ENCODE measurements around the gene SENP5.

The SENP5 gene

DNA sequence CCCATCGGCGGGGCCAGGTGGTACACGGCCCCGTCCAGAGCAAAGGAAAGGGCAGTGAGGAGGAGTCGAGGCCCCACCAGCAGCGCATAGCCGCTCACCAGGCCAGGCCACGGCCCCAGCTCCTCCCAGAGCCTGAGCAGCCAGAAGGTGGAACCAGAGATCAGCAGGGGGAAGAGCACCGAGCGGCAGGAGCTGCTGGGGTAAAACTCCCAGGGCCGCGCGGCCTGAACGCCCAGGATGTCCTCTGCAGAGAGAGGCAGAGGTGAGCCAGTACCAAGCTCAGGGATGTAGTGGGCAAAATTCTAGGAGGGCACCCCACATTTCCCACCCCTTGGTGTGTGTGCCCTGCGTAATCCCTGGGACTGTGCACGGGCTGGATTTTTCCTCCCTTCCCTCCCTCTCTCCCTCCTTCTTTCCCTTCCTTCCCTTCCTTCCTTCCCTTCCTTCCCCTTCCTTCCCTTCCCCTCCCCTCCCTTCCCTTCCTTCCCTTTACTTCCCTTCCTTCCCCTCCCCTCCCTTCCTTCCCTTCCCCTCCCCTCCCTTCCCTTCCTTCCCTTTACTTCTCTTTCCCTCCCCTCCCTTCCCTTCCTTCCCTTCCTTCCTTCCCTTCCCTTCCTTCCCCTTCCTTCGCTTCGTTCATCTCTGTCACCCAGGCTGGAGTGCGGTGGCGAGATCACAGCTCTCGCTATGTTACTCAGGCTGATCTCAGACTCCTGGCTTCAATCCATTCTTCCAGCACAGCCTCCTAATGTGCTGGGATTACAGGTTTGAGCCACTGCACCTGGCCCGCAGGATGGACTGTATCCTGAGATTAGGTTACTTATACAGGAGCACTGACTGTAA lies 80.9 kb downstream of the SENP5 start:
- H3K9ac ChIP-seq (ENCODE audit: low read length): no peak overlapping the region
- H3K4me1 ChIP-seq (ENCODE audit: control insufficient read depth, insufficient read depth, low read length): peaks cover 2% of the 10 kb centered on the region
- H3K9me3 ChIP-seq (ENCODE audit: control insufficient read depth, low read length): no peaks in the 10 kb centered on the region
- H3K36me3 ChIP-seq (ENCODE audit: control insufficient read depth, insufficient read depth, low read length): no peaks in the 10 kb centered on the region
- no peaks in the 10 kb centered on the region for H3K27me3 ChIP-seq (ENCODE audit: control insufficient read depth, insufficient read depth, low read length)
- H3K4me3 ChIP-seq (ENCODE audit: low read length): no peak overlapping the region

DNA sequence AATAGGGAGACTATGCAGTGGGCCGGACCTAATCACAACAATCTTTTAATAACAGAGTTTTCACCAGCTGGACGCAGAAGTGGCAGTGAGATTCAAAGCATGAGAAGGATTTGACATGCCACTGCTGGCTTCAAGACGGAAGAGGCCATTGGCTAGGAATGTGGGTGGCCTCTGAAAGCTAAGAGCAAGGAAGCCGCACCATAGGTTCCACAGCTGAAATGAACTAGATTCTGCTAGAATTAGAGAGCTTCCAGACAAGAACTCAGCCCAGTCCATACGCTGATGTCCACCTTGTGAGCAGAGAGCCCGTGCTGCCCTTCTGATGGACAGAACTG lies 81.5 kb downstream of the SENP5 start:
- Histone ChIP-seq H3K9ac (ENCODE audit: low read length) (no peak overlapping the region), H3K4me1 (ENCODE audit: control insufficient read depth, insufficient read depth, low read length) (no peaks in the 10 kb centered on the region), H3K4me3 (ENCODE audit: low read length) (no peak overlapping the region), H3K9me3 (ENCODE audit: control insufficient read depth, low read length) (no peaks in the 10 kb centered on the region), H3K27me3 (ENCODE audit: control insufficient read depth, insufficient read depth, low read length) (no peaks in the 10 kb centered on the region), H3K36me3 (ENCODE audit: control insufficient read depth, insufficient read depth, low read length) (no peaks in the 10 kb centered on the region)

DNA sequence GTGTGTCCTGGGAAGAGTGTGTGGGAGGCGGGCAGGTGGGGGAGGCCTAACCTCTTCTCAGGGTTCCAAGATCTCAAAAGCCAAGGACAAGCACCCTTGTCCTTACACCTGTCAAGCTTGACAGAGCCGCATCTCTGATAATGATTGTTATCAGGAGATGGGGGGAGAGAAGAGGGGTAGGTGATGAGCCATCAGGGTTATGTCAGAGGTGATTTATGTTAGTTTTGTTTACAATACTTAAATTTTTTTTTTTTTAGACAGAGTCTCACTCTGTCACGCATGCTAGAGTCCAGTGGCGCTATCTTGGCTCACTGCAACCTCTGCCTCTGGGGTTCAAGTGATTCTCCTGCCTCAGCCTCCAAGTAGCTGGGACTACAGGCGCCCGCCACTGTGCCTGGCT lies 82.0 kb downstream of the SENP5 start:
- Histone ChIP-seq H3K36me3 (ENCODE audit: control insufficient read depth, insufficient read depth, low read length) (no peaks in the 10 kb centered on the region), H3K4me3 (ENCODE audit: low read length) (no peak overlapping the region), H3K9me3 (ENCODE audit: control insufficient read depth, low read length) (no peaks in the 10 kb centered on the region), H3K9ac (ENCODE audit: low read length) (no peak overlapping the region), H3K27me3 (ENCODE audit: control insufficient read depth, insufficient read depth, low read length) (no peaks in the 10 kb centered on the region), H3K4me1 (ENCODE audit: control insufficient read depth, insufficient read depth, low read length) (no peaks in the 10 kb centered on the region)

DNA sequence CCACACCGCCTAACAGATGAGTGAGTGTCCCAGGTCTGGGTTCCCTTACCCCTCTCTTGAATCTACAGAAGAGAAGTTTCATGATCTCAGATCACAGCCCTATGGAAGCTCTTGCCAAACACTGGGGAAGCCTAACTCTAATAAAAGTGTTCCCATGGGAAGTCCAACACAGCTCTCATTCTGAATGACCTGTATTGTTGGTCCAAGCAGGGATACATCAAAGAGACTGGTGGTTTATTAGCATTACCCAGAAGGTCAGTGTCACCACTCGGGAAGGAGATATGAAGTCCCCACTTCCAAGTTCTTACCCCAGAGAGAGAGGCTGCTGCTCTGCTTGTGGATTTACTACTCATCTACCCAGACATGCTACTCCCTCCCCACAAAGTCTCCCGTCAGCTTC lies 83.7 kb downstream of the SENP5 start:
- Histone ChIP-seq H3K9ac (ENCODE audit: low read length) (no peak overlapping the region), H3K4me3 (ENCODE audit: low read length) (no peak overlapping the region), H3K4me1 (ENCODE audit: control insufficient read depth, insufficient read depth, low read length) (no peaks in the 10 kb centered on the region), H3K36me3 (ENCODE audit: control insufficient read depth, insufficient read depth, low read length) (no peaks in the 10 kb centered on the region), H3K27me3 (ENCODE audit: control insufficient read depth, insufficient read depth, low read length) (no peaks in the 10 kb centered on the region), H3K9me3 (ENCODE audit: control insufficient read depth, low read length) (no peaks in the 10 kb centered on the region)

DNA sequence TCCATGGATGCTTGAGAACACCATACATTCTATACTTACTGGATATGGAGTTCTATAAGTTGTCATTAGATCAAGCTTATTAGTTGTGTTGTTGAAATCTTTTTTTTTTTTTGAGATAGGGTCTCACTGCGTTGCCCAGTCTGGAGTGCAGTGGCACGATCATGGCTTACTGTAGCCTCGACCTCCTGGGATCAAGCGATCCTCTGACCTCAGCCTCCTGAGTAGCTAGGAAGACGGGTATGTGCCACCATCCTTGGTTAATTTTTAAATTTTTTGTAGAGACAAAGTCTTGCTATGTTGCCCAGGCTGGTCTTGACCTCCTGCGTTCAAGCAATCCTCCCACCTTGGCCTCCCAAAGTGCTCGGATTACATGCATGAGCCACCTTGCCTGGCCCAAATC lies 87.1 kb downstream of the SENP5 start:
- no peak overlapping the region for H3K9ac ChIP-seq (ENCODE audit: low read length)
- no peaks in the 10 kb centered on the region for H3K4me1 ChIP-seq (ENCODE audit: control insufficient read depth, insufficient read depth, low read length)
- H3K27me3 ChIP-seq (ENCODE audit: control insufficient read depth, insufficient read depth, low read length): no peaks in the 10 kb centered on the region
- no peak overlapping the region for H3K4me3 ChIP-seq (ENCODE audit: low read length)
- H3K36me3 ChIP-seq (ENCODE audit: control insufficient read depth, insufficient read depth, low read length): no peaks in the 10 kb centered on the region
- no peaks in the 10 kb centered on the region for H3K9me3 ChIP-seq (ENCODE audit: control insufficient read depth, low read length)

DNA sequence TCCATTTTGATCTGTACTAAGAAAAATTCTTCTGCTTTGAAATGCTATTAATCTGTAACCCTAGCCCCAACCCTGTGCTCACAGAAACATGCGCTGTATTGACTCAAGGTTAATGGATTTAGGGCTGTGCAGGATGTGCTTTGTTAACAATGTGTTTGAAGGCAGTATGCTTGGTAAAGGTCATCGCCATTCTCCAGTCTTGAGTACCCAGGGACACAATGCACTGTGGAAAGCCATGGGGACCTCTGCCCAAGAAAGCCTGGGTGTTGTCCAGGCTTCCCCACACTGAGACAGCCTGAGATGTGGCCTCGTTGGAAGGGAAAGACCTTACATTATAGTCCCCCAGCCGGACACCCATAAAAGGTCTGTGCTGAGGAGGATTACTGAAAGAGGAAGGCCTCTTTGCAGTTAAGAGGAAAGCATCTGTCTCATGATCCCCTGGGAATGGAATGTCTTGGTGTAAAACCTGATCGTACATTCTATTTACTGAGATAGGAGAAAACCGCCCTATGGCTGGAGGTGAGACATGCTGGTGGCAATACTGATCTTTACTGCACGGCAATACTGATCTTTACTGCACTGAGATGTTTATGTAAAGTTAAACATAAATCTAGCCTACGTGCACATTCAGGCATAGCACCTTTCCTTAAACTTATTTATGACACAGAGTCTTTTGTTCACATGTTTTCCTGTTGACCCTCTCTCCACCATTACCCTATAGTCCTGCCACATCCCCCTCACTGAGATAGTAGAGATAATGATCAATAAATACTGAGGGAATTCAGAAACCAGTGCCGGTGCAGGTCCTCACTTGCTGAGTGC lies 94.6 kb downstream of the SENP5 start:
- no peaks in the 10 kb centered on the region for H3K9me3 ChIP-seq (ENCODE audit: control insufficient read depth, low read length)

DNA sequence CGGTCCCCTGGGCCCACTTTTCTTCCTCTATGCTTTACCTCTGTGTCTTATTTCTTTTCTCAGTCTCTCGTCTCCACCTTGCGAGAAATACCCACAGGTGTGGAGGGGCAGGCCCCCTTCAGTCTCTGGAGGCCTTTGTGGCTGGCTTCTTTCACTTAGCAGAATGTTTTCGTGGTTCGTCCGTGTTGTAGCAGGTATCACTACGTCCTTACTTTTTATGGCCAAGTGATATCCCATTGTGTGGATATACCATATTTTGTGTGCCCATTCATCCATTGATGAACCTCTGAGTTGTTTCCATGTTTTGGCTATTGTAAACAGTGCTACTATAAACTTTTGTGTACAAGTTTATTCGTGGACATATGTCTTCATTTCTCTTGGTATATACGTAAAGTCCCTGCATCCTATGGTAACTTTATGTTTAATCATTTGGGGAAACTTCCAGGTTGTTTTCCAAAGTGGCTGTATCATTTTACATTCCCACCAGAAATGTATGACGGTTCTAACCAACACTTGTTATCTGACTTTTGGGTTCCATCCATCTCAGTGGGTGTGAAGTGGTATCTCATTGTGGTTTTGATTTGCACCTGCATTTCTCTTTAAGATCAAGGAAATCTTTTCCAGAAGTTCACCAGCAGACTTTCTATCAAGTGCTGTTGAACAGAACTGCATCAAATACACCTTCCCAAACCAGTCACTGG lies 95.4 kb downstream of the SENP5 start:
- Histone ChIP-seq H3K27me3 (ENCODE audit: control insufficient read depth, insufficient read depth, low read length) (no peaks in the 10 kb centered on the region), H3K9me3 (ENCODE audit: control insufficient read depth, low read length) (no peaks in the 10 kb centered on the region), H3K9ac (ENCODE audit: low read length) (no peak overlapping the region)

More for the DNA sequence above, 94.6 kb downstream of the SENP5 start:
- Histone ChIP-seq H3K4me3 (ENCODE audit: low read length) (no peak overlapping the region), H3K27me3 (ENCODE audit: control insufficient read depth, insufficient read depth, low read length) (no peaks in the 10 kb centered on the region), H3K36me3 (ENCODE audit: control insufficient read depth, insufficient read depth, low read length) (no peaks in the 10 kb centered on the region), H3K4me1 (ENCODE audit: control insufficient read depth, insufficient read depth, low read length) (no peaks in the 10 kb centered on the region), H3K9ac (ENCODE audit: low read length) (no peak overlapping the region)

DNA sequence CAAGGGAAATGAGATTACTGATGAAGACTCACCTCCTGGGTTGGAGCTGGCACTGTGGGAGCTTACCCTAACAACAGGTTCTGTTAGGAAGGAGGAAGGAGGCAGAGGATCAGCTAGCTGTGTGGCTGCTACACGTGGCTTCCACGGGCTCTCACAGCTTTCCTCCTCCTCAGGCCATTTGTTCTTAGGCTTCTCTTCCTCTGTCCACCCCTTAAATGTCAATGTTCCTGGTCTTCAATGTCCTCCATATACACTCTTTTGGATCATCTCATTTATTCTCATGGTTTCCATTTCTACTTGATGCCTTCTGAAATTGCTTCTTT lies 95.9 kb downstream of the SENP5 start:
- H3K9me3 ChIP-seq (ENCODE audit: control insufficient read depth, low read length): no peaks in the 10 kb centered on the region
- H3K36me3 ChIP-seq (ENCODE audit: control insufficient read depth, insufficient read depth, low read length): no peaks in the 10 kb centered on the region
- no peak overlapping the region for H3K4me3 ChIP-seq (ENCODE audit: low read length)
- H3K27me3 ChIP-seq (ENCODE audit: control insufficient read depth, insufficient read depth, low read length): no peaks in the 10 kb centered on the region
- H3K4me1 ChIP-seq (ENCODE audit: control insufficient read depth, insufficient read depth, low read length): peaks cover 8% of the 10 kb centered on the region
- no peak overlapping the region for H3K9ac ChIP-seq (ENCODE audit: low read length)

More for the DNA sequence above, 95.4 kb downstream of the SENP5 start:
- Histone ChIP-seq H3K4me3 (ENCODE audit: low read length) (no peak overlapping the region), H3K36me3 (ENCODE audit: control insufficient read depth, insufficient read depth, low read length) (no peaks in the 10 kb centered on the region), H3K4me1 (ENCODE audit: control insufficient read depth, insufficient read depth, low read length) (peaks cover 5% of the 10 kb centered on the region)

DNA sequence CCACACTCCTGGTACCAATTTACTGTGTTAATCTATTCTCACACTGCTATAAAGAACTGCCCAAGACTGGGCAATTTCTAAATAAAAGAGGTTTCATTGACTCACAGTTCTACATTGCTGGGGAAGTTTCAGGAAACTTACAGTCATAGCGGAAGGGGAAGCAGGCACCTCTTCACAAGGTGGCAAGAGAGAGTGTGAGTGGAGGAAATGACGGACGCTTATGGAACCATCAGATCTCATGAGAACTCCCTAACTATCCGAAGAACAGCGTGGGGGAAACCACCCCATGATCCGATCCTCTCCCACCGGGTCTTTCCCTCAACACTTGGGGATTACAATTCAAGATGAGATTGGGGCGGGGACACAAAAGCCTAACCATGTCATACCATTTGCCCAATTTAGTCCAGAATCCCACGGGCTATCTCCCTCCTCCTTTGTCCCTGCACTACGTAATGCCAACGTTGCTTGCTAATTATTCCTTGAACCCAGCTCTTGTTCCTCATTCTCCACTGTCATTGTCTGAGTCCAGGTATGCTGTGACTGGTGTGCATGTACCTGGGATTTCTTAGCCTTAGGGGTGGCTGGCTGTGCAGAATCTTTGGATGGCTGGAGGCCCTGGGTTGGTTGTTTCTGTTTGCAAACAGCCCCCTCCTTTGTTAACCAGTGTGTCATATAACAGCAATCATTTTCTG lies 97.5 kb downstream of the SENP5 start:
- H3K9me3 ChIP-seq (ENCODE audit: control insufficient read depth, low read length): no peaks in the 10 kb centered on the region

DNA sequence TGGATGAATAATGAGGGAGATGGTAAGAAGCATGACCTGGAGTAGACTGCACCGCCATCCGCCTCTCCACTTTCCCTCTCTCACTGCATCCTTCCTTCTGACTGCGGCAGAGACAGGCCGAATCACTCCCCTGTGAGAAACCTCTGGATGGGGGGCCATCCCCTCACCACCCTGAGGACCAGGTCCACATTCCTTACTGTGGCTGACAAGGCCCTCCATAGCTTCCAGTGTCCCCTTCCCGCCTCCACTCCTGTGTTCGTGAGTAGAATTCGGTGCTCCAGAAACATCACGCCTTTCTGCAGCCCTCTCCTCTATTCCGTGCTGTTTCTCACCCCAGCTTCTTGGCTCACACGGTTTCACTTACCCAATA lies 98.1 kb downstream of the SENP5 start:
- no peaks in the 10 kb centered on the region for H3K27me3 ChIP-seq (ENCODE audit: control insufficient read depth, insufficient read depth, low read length)
- no peak overlapping the region for H3K4me3 ChIP-seq (ENCODE audit: low read length)

More for the DNA sequence above, 97.5 kb downstream of the SENP5 start:
- no peak overlapping the region for H3K9ac ChIP-seq (ENCODE audit: low read length)
- H3K4me1 ChIP-seq (ENCODE audit: control insufficient read depth, insufficient read depth, low read length): peaks cover 8% of the 10 kb centered on the region
- H3K27me3 ChIP-seq (ENCODE audit: control insufficient read depth, insufficient read depth, low read length): no peaks in the 10 kb centered on the region
- no peak overlapping the region for H3K4me3 ChIP-seq (ENCODE audit: low read length)
- H3K36me3 ChIP-seq (ENCODE audit: control insufficient read depth, insufficient read depth, low read length): no peaks in the 10 kb centered on the region

DNA sequence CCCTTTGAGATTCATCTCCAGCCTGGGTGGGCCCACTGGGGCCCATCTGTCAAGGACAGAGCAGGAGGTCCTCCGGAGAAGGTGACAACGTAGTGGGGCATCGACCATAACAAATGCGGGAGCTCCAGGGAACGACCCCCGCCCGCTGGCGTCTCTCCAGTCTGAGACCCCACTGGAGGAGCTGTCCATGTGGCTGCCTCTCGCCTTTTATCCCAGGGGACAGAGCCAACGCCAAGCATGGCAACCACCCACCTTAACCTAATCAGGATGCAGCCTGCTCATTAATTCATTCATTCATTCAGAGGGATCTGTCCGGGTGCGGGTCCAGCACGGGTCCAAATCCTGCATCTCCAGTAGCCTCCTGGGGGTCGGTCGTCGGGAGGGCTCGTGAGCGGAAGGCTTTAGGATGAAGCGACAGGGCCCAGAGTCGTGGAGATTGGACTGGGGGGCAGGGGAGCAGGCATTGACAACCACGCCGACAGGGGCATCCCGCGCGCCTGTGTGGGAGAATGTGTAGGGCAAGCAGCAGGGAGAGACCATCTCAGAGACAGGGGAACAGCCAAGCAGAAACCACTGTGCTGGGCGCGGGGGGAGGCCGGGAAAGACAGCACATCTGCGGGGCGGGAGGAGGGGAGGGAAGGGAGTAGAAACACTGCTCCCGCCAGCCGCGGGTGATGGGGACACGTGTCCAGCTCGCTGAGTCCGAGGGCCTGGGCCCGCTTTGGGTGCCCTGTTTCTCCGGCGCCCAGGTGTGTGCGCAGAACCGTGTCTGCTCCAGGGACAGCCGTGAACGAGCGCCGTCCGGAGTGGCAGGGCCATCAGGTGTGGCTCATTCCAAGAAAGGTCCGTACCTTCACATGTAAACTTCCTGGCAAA lies 99.0 kb downstream of the SENP5 start:
- no peak overlapping the region for H3K4me3 ChIP-seq (ENCODE audit: low read length)
- no peak overlapping the region for H3K9ac ChIP-seq (ENCODE audit: low read length)
- H3K36me3 ChIP-seq (ENCODE audit: control insufficient read depth, insufficient read depth, low read length): no peaks in the 10 kb centered on the region
- H3K27me3 ChIP-seq (ENCODE audit: control insufficient read depth, insufficient read depth, low read length): no peaks in the 10 kb centered on the region
- H3K9me3 ChIP-seq (ENCODE audit: control insufficient read depth, low read length): no peaks in the 10 kb centered on the region
- peaks cover 8% of the 10 kb centered on the region for H3K4me1 ChIP-seq (ENCODE audit: control insufficient read depth, insufficient read depth, low read length)

More for the DNA sequence above, 98.1 kb downstream of the SENP5 start:
- no peaks in the 10 kb centered on the region for H3K9me3 ChIP-seq (ENCODE audit: control insufficient read depth, low read length)
- peaks cover 8% of the 10 kb centered on the region for H3K4me1 ChIP-seq (ENCODE audit: control insufficient read depth, insufficient read depth, low read length)
- no peaks in the 10 kb centered on the region for H3K36me3 ChIP-seq (ENCODE audit: control insufficient read depth, insufficient read depth, low read length)
- no peak overlapping the region for H3K9ac ChIP-seq (ENCODE audit: low read length)

Data from mucosa of stomach (tissue), 1 donor.